ENCODE measurements around the gene AP3B1.
A peak's percentile ranks its signal among the peaks of the same experiment; 100 is the strongest.

The AP3B1 gene

GRCh38 chr5:77973253-77973609 is 321.3 kb downstream of the AP3B1 start:
- peaks cover 3% of the 10 kb centered on the region for H3K36me3 Mint-ChIP-seq
- H3K4me1 Mint-ChIP-seq: peaks cover 9% of the 10 kb centered on the region
- DNase-seq: no peak
- H3K27ac Mint-ChIP-seq: no peak overlapping the region
- peaks cover 69% of the 10 kb centered on the region for H3K27me3 Mint-ChIP-seq
- CTCF ChIA-PET: no interaction called here
- H3K4me3 Mint-ChIP-seq: peak overlapping the region; percentile 53
- no peaks in the 10 kb centered on the region for H3K9me3 Mint-ChIP-seq

DNA sequence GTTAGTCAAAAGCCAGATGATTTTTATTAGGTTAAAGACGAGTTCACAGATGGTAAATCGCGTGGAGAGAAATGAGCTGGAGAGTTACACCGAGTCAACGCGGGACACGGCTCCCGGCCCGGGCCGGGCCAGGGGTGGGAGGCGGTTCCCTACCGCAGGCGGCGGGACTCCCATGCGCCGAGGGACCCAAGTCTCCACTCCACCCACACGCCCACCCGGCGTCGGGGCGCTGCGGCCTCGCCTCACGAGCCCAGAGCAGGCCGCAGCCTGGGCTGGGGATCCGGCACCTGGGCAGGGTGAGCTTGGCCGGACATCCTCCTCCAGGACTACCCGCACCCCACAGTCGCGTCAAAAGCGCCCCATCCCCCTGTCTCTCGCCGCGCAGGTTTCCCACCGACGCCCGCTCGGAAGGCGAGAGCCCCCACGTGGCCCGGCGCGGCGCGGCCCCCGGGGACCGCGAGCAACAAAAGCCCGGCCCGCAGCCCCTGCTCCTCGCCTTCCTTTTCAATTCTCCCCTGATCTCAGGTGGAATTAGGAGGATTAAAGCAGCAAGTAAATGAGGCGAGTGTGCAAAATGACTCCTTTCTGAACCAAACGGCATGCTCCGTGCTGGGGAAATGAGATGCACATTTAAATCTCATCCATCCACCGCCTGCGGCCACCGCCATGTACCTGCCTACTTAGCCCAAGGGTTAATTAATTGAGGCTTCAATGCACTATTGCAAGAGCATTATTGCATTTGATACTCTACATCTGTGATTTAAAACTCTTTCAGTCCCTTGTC is 321.8 kb downstream of the AP3B1 start:
- Mint-ChIP-seq H3K27me3 (peaks cover 63% of the 10 kb centered on the region), H3K4me1 (peaks cover 9% of the 10 kb centered on the region), H3K27ac (no peak overlapping the region), H3K4me3 (peak overlapping the region; percentile 53), H3K36me3 (peaks cover 3% of the 10 kb centered on the region), H3K9me3 (no peaks in the 10 kb centered on the region)
- DNase-seq: peak; percentile 42
- CTCF ChIA-PET: no interaction called here

GRCh38 chr5:77971776-77972468 is 322.6 kb downstream of the AP3B1 start:
- peaks cover 9% of the 10 kb centered on the region for H3K4me1 Mint-ChIP-seq
- peaks cover 3% of the 10 kb centered on the region for H3K36me3 Mint-ChIP-seq
- CTCF ChIA-PET: no interaction called here
- H3K4me3 Mint-ChIP-seq: peak overlapping the region; percentile 45
- no peak for DNase-seq
- H3K9me3 Mint-ChIP-seq: no peaks in the 10 kb centered on the region
- H3K27me3 Mint-ChIP-seq: peaks cover 58% of the 10 kb centered on the region
- no peak overlapping the region for H3K27ac Mint-ChIP-seq

DNA sequence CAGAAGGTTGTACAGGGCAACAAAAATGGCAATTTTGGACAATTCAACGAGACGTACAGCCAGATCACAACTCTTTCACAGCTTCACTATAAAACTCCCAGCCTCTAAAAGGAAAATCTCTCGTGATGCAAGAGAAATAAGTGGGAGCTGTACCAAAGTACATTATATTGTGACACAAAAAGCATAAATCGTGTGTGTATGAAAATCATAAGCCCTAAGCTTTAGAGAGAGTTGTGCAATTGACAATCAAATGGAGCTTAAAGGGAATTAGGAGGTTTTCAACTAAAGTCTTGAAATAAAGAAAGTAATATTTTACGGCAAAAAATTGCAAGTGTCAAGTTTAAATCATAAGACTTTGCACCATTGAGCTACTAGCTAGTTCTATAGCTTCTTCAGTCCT is 323.6 kb downstream of the AP3B1 start:
- Mint-ChIP-seq H3K4me1 (peaks cover 9% of the 10 kb centered on the region), H3K36me3 (peaks cover 3% of the 10 kb centered on the region), H3K4me3 (no peak overlapping the region), H3K27ac (no peak overlapping the region), H3K27me3 (peaks cover 48% of the 10 kb centered on the region), H3K9me3 (no peaks in the 10 kb centered on the region)
- no peak for DNase-seq
- CTCF ChIA-PET: no interaction called here

- no peak overlapping the region for H3K4me3 Mint-ChIP-seq
- H3K4me1 Mint-ChIP-seq: peaks cover 11% of the 10 kb centered on the region
- peaks cover 2% of the 10 kb centered on the region for H3K36me3 Mint-ChIP-seq
- H3K27me3 Mint-ChIP-seq: peaks cover 39% of the 10 kb centered on the region
- DNase-seq: no peak
- H3K27ac Mint-ChIP-seq: no peak overlapping the region
- H3K9me3 Mint-ChIP-seq: no peaks in the 10 kb centered on the region
- CTCF ChIA-PET: no interaction called here
Measured at GRCh38 chr5:77963795-77964194, 330.7 kb downstream of the AP3B1 start.

DNA sequence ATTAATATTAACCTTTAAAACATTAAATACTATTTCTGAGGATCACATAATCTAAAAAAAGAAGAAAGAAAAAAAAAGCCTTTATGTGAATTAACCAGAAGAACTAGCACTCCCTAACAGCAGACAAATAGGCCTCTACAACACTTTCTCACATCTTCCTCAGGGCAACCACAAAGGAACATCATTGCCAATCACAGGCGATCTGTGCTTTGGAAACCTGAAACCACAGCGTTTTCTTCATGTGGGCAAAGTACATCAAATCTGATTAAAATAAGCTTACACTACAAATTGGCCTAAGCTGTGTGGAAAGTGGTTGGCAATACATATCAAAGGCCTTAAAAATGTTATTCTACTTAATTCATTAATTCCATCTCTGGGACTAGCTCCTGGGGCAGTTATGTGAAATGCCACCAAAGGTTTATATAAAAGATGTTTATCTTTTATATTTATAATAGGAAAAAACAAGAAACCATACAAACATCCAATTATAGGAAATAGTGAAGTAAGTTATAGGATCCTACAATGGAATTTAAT is 333.6 kb downstream of the AP3B1 start:
- DNase-seq: no peak
- CTCF ChIA-PET: no interaction called here
- H3K27me3 Mint-ChIP-seq: peaks cover 66% of the 10 kb centered on the region
- no peak overlapping the region for H3K27ac Mint-ChIP-seq
- H3K4me3 Mint-ChIP-seq: no peak overlapping the region
- no peaks in the 10 kb centered on the region for H3K9me3 Mint-ChIP-seq
- H3K36me3 Mint-ChIP-seq: peaks cover 2% of the 10 kb centered on the region
- peaks cover 11% of the 10 kb centered on the region for H3K4me1 Mint-ChIP-seq

DNA sequence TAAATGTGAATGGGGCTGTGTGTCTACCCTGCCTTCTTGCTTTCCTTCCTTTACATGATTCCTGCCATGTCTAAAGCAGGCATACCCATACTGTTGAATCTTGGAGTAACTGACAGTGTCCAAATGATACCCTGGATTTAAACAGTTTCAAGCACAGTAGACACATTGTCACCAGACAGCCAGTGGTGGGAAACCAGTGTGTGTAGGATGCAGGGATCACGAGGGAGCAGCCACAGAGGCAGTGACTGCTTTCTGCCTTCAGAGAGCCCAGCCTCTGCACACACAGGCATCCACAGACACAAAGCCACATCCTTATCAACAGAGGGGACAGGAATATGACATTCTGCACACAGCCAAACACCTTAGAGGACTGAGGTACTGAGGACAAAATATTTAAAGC is 334.2 kb downstream of the AP3B1 start:
- Mint-ChIP-seq H3K27me3 (peaks cover 61% of the 10 kb centered on the region), H3K9me3 (no peaks in the 10 kb centered on the region), H3K36me3 (peaks cover 2% of the 10 kb centered on the region), H3K4me3 (no peak overlapping the region), H3K27ac (no peak overlapping the region), H3K4me1 (peaks cover 11% of the 10 kb centered on the region)
- CTCF ChIA-PET: no interaction called here
- DNase-seq: no peak

GRCh38 chr5:77958642-77959330 is 335.7 kb downstream of the AP3B1 start:
- Mint-ChIP-seq H3K9me3 (no peaks in the 10 kb centered on the region), H3K27me3 (peaks cover 54% of the 10 kb centered on the region), H3K36me3 (peaks cover 2% of the 10 kb centered on the region), H3K4me3 (no peak overlapping the region), H3K27ac (no peak overlapping the region), H3K4me1 (peaks cover 11% of the 10 kb centered on the region)
- DNase-seq: no peak
- CTCF ChIA-PET: interaction anchor here (0.6 kb wide), 1 partner anchor 113 kb away, joined by 3 read pairs; no protein-coding TSS in a partner anchor

GRCh38 chr5:77957931-77958521 is 336.5 kb downstream of the AP3B1 start:
- Mint-ChIP-seq H3K27me3 (peaks cover 50% of the 10 kb centered on the region), H3K9me3 (no peaks in the 10 kb centered on the region), H3K4me1 (peaks cover 11% of the 10 kb centered on the region), H3K36me3 (peaks cover 2% of the 10 kb centered on the region), H3K27ac (no peak overlapping the region), H3K4me3 (no peak overlapping the region)
- CTCF ChIA-PET: no interaction called here
- no peak for DNase-seq

GRCh38 chr5:77957516-77957915 is 337.0 kb downstream of the AP3B1 start:
- Mint-ChIP-seq H3K27ac (no peak overlapping the region), H3K4me3 (no peak overlapping the region), H3K9me3 (no peaks in the 10 kb centered on the region), H3K27me3 (peaks cover 46% of the 10 kb centered on the region), H3K36me3 (peaks cover 2% of the 10 kb centered on the region), H3K4me1 (peaks cover 11% of the 10 kb centered on the region)
- DNase-seq: no peak
- CTCF ChIA-PET: no interaction called here

- Mint-ChIP-seq H3K4me1 (peaks cover 11% of the 10 kb centered on the region), H3K27ac (no peak overlapping the region), H3K4me3 (no peak overlapping the region), H3K27me3 (peaks cover 46% of the 10 kb centered on the region), H3K36me3 (peaks cover 2% of the 10 kb centered on the region), H3K9me3 (no peaks in the 10 kb centered on the region)
- CTCF ChIA-PET: no interaction called here
- DNase-seq: no peak
Measured at GRCh38 chr5:77957081-77957480, 337.4 kb downstream of the AP3B1 start.

GRCh38 chr5:77955577-77955976 is 338.9 kb downstream of the AP3B1 start:
- Mint-ChIP-seq H3K36me3 (peaks cover 2% of the 10 kb centered on the region), H3K27ac (no peak overlapping the region), H3K9me3 (no peaks in the 10 kb centered on the region), H3K27me3 (peaks cover 42% of the 10 kb centered on the region), H3K4me3 (no peak overlapping the region), H3K4me1 (peaks cover 7% of the 10 kb centered on the region)
- no peak for DNase-seq
- CTCF ChIA-PET: interaction anchor here (1.0 kb wide), 1 partner anchor 309 kb away, joined by 3 read pairs; no protein-coding TSS in a partner anchor

- H3K4me1 Mint-ChIP-seq: no peaks in the 10 kb centered on the region
- no peak for DNase-seq
- no peak overlapping the region for H3K27ac Mint-ChIP-seq
- no peak overlapping the region for H3K4me3 Mint-ChIP-seq
- CTCF ChIA-PET: no interaction called here
- no peaks in the 10 kb centered on the region for H3K36me3 Mint-ChIP-seq
- no peaks in the 10 kb centered on the region for H3K9me3 Mint-ChIP-seq
- H3K27me3 Mint-ChIP-seq: peaks cover 28% of the 10 kb centered on the region
Measured at GRCh38 chr5:77953374-77953773, 341.1 kb downstream of the AP3B1 start.

- no peak for DNase-seq
- no peaks in the 10 kb centered on the region for H3K36me3 Mint-ChIP-seq
- no peak overlapping the region for H3K4me3 Mint-ChIP-seq
- no peak overlapping the region for H3K27ac Mint-ChIP-seq
- CTCF ChIA-PET: no interaction called here
- no peaks in the 10 kb centered on the region for H3K4me1 Mint-ChIP-seq
- no peaks in the 10 kb centered on the region for H3K9me3 Mint-ChIP-seq
- H3K27me3 Mint-ChIP-seq: peaks cover 22% of the 10 kb centered on the region
Measured at GRCh38 chr5:77952636-77953212, 341.8 kb downstream of the AP3B1 start.
